Bone marrow (tissue), 2 donors: ENCODE measurements around the gene WDR33.

Source experiments
- DNase-seq, 2 donors: peaks; one replicate each; lab custom pipeline; 2025; lab: John Stamatoyannopoulos, UW

Gene WDR33

DNA sequence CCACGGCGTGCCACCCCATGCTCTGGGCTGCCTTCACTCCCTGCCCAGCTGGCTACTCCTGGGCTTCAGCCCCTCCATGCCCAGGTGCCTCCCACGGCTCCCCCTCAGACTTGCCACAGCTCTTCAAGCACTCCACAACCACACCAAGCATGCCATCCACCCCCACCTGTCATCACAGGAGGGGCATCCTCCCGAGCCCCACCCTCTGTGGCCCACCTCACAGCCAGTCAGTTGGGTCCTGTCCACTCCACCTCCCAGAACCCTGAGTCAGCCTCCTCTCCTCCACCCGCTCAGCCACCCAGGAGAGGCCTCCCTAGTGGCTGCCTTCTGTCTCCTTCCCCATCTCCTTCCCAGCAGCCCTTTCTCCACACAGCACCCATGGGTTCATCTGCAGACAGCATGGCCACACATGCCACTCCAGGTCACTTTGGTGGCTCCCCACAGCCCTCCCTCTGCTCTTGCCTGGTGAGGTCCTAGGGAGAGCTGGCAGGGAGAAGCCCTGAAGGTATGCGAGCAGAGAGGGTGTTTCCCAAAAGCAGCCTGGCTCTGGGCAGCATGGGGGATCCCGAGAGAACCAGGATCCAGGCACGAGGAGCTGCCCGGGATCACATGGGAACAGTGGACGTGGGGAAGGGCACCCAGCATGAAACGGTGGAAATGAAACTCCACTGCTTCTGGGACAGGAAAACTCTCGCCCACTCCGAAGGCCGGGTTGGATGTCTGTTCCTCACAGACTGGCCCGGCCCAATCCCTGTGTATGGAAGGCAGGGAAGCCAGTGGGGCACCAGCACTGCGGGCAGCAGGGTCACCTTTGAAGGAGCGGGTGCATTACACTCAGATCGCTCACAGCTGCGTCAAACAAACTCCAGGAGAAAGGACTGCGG lies 138.4 kb downstream of the WDR33 start:
- DNase-seq: no peak

GRCh38 chr2:127671557-127672302 lies 139.2 kb downstream of the WDR33 start:
- no peak for DNase-seq

GRCh38 chr2:127670957-127671290 lies 140.0 kb downstream of the WDR33 start:
- no peak for DNase-seq

- no peak for DNase-seq
Observed at GRCh38 chr2:127670055-127670956, 140.7 kb downstream of the WDR33 start.

DNA sequence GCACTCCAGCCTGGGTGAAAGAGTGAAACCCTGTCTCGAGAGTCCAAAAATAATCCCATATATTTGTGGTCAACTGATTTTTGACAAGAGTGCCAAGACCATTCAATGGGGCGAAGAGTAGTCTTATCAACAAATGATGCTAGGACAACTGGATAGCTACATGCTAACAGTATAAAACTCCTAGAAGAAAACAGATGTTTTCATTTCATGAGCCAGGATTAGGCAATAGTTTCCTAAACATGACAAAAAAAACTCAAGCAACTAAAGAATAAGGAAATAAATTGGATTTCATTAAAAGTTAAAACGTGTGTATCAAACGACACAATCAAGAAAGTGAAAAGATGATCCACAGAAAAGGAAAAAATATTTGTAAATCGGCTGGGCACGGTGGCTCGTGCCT lies 141.9 kb downstream of the WDR33 start:
- DNase-seq: no peak

DNA sequence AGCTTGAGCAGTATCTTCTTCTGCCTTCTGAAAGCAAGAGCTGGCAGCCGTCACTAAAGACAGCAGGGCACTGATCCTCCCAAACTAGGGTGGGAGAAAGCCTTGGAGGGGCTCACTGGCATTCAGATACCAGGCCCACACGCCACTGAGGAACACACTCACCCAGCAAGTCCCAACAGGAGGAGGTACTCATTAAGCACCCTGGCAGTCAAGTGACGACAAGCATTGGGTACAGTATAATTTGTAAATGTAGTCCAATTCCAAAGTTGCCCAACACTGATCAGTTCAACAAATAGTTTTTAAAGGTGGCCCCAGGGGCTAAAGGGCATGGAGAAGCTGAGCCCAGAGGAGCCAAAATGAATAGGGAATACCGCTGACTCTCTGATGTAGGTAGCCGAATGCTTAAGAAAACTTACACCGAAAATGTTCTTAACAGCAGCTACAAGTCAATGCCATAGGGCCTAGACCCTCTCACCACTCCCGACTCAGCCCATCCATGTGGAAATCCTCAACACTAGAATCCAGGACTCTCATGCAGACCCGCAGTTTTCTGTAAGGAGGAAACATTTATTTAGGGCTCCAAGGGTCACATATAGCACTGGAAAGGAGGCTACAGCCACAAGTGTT lies 145.6 kb downstream of the WDR33 start:
- DNase-seq: no peak

GRCh38 chr2:127664895-127665225 lies 146.1 kb downstream of the WDR33 start:
- DNase-seq: no peak

GRCh38 chr2:127664065-127664894 lies 146.7 kb downstream of the WDR33 start:
- no peak for DNase-seq

DNA sequence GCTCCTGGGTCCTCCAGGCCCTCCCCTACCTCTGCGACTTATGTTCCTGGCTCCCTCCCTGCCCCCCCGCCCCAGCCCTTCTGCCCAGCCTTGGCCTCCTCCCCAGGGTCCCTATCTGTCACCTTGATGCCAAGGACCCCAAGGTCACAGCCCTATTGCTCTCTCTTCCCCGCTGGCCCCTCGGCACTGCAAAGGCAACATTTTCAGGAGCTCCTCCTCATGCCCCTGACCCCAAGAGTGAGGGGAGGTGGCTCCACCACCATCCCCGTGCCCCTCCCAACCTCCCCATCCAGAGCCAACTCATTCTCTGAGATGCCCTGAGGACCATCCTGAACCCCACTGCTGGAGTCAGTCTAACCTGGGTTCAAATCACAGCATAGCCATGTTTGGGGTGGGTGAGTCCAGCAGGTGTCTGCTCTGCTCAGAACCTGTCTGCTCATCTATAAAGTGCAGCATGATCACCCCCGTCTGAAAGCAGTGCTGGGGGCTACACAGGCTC lies 147.4 kb downstream of the WDR33 start:
- no peak for DNase-seq

DNA sequence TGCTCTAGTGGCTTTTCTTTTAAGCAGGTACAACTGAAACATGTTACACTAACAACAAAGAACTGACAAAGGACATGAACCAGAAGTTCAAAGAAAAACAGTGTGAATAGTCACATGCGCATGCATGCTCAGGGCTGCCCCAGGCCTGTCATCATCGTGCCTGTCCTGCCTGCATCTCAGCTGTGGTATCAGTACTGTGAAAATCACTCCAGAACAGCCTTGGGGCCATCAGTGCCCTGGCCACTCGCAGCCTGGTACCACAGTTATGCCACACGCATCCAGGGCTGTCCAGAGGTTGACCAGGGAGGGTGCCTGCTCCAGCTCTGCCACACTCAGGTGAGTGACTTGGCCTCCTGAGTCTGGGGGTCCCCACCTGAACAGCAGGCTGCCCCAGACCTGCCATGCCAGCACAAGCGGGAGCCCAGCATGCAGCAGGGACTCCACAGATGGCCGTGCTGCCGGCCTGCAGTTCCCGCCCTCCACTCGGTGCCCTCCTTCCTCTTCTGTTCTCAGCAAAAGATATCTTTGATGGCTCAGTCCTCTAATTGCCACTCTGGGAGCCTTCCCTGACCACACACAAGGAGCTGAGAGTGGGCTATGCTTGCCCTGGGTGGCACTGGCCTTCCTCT lies 147.9 kb downstream of the WDR33 start:
- no peak for DNase-seq

DNA sequence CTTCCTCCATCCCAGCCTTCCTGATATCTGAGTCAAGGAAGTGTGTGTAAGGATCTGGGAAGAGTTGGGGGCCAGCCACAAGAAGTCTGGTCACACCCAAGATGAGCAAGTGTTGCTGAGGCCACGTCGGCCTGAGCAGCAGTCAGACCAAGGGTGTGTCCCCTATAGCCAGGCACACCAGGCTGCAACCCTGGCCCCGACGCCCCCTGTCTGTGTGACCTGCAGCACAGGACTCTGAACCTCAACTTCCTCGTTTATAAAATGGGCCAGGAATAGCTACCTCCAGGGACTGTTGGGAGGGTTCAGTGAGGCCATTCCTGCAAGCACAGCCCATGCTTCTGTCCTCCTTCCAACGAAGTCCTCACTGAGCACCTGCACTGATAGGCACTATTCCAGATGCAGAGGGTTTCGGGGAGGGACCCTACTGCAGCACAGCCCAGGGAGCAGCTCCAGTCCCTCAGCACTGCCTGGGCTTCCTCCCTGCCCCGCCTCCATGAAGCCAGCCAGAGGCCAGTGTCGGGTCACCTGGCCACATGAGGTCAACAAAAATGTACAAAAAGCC lies 148.9 kb downstream of the WDR33 start:
- no peak for DNase-seq

GRCh38 chr2:127661072-127661649 lies 149.8 kb downstream of the WDR33 start:
- no peak for DNase-seq

DNA sequence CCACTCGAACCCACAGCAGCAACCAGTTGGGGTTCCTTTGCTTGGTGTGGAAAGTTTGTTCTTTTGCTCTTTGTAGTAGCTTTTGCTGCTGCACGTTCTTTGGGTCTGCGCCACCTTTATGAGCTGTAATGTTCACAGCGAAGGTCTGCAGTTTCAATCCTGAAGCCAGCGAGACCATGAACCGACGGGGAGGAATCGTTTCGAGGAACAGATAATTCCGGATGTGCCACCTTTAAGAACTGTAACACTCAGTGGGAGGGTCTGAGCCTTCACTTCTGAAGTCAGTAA lies 150.7 kb downstream of the WDR33 start:
- DNase-seq: no peak

DNA sequence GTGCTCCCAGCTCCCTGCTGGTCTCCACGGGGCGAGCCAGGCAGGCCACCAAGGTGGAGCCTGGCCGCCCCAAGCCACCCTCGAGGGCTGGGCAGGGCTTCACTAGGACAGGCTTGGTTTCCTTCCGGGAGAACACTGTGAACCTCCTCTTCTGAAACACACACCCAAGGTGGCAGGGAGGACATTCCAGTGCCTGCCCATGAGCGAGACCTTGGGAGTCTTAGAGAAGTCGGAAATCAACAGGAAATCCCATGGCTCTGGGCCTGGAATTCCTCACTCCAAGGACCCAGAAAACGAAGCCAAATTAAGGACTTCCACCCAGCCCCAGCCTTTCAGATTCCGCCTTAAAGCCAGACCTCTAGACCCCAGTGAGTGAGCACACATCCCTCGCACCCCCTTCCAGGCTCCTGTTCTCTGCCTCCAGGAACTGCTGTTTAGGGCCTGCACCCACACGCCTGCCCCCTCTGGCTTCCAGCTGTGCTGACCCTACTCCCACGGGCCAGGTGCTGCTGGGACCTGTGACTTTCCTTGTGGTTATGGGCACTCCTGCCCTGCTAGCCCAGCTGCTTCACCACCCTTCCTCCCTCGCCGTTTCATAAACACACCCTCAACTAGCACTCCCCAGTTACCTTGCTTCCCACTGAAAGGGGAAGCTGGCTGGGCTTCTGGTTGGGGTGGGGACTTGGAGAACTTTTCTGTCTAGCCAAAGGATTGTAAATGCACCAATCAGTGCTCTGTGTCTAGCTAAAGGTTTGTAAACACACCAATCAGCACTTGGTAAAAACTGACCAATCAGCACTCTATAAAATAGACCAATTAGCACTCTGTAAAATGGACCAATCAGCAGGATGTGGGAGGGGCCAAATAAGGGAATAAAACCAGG lies 151.3 kb downstream of the WDR33 start:
- DNase-seq: no peak

DNA sequence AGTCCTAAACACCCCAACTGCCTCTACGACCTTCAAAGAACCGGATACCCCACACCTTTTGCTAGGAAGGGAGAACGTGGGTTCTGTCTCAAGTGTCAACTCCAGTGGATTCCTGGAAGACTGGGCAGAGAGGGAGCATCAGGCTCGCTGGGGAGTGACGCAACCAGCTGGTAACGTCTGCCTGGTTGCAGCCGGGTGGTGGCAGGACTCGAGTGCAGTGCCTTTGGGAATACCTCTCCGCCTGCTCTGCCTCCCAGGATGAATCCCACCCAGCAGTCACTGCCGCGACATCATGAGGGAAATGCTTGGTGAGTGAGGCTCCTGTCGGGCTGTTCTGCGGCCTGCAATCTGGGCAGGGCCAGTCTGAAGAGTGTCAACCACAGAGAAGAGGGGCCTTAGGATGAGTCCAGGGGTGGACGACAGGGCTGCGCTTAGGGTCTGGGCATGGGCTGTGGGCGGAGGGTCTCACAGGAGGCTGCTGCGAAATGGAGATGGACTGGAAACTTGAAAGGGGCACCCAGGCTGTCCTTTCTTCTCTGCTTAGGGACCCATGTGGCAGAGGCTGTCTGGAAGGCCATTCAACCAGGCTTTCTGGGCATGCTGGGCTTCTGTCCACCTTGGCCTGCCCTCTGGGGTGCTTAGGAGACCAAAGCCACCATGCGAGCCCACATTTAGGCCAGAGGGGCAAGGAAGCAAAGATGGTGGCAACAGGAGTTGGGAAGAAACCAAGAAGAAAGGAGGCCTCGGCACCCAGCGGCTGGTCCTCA lies 152.1 kb downstream of the WDR33 start:
- no peak for DNase-seq

DNA sequence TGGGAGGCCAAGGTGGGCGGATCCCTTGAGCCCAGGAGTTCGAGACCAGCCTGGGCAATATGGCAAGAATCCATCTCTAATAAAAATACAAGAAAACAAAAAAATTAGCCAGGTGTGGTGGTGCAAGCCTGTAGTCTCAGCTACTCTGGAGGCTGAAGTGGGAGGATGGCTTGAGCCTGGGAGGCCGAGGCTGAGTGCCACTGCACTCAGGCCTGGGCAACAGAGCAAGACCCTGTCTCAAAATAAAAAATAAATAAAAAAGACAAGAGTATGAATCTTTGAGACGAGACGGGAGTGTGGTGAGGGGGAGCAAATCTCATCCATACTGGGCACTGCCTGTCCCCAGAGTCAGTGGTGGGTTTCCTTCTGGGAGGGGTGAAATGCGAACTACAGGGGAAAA lies 152.8 kb downstream of the WDR33 start:
- DNase-seq: no peak

DNA sequence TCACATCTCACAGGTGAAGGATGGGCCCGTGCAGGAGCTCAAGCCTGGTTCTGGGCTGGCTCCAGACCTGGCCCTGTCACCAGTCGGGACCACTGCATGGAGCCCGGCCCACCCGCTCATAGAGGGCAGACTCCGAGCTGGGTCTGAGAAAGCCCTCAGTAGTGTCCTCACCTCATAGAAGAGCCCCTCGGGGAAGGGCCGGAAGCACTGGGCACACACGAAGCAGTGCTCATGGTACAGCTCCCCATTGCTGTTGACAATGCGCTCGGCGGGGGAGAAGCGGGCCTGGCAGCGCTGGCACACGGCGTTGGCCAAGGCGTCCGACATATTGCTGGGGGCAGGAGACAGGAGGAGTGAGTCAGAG lies 153.8 kb downstream of the WDR33 start:
- DNase-seq: no peak

- DNase-seq: no peak
Observed at GRCh38 chr2:127656569-127657231, 154.3 kb downstream of the WDR33 start.
